ENCODE measurements around the gene BTG1. TPM values are rescaled to one million over a fixed set of nuclear protein-coding genes. Genes with fewer than 3 reads are reported as not detected.

Gene BTG1
- total and polyA plus RNA-seq, 9 of the 15 experiments (the other 6 are each of a cell fraction or from before 2014, with no cell fraction given): 3.7 to 28.6 (median 7.4) TPM

DNA sequence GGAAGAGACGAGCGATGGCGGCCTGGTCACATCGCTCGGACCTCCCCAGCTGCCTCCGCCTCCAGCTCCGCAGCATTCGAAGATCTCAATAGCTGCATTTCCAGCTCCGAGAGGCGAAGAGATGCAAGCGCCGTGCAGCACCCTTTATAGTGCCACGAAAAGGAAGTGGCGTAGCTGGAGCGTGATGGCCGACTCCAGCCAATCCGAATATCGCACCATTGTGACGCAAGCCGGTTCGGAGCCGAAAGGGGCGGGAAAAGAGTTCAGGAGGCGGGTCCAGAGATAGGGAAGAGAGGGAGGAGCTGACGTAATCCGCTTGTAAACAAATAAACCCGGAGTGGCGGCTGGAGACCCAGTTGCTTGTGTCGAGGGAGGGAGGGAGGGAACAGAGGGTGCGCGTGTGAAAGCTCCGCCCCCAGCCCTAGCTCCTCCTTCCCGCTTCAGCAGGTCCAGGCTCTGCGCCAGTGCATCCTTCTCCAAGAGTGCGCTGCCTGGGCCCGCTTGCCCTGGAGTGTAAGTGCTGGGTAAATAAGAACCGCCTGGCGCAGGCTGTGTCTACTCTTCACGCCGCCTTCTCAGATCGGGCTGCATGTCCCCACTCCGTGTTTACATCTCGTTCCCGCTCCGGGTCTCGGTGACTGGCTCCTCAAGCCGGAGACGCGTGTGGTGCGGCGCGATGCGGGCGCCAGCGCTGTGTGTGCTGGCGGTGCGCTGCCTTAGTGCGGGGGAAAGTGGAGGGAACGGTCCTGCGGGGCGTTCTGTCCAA, at the start of gene BTG1 (continued):
- peak; percentile 76 for TF ChIP-seq MGA (IDR thresholded peaks at IDR 0.05)
- TF ChIP-seq EWSR1 (IDR thresholded peaks at IDR 0.05; ENCODE audit: borderline replicate concordance, low read depth, partially characterized antibody): no peak
- TF ChIP-seq ELF2 (CRISPR knock-in tag; IDR thresholded peaks at IDR 0.05): peak; percentile 23; the same call in 1 of the 2 replicates
- TF ChIP-seq, protein P1, sequence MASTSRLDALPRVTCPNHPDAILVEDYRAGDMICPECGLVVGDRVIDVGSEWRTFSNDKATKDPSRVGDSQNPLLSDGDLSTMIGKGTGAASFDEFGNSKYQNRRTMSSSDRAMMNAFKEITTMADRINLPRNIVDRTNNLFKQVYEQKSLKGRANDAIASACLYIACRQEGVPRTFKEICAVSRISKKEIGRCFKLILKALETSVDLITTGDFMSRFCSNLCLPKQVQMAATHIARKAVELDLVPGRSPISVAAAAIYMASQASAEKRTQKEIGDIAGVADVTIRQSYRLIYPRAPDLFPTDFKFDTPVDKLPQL (IDR thresholded peaks at IDR 0.05; ENCODE audit: extremely low read depth, insufficient read length): peak; percentile 94
- 0 out of 2 replicates have a peak, but pooled peaks have one; percentile 55 for TF ChIP-seq SMARCA5 (IDR thresholded peaks at IDR 0.05)
- TF ChIP-seq ZNF121 (CRISPR knock-in tag; conservative IDR thresholded peaks at IDR 0.05): no peak
- TF ChIP-seq SMC3 (conservative IDR thresholded peaks at IDR 0.05; ENCODE audit: insufficient read depth, low read depth, low read length): peak; percentile 33; the same call in 1 of the 2 replicates
- TF ChIP-seq CEBPG (CRISPR knock-in tag; IDR thresholded peaks at IDR 0.05): peak; percentile 88
- TF ChIP-seq CEBPG (tag; conservative IDR thresholded peaks at IDR 0.05 in 1 of 2, IDR thresholded peaks at IDR 0.05 in 1 of 2): peak; percentile 87 to 97
- TF ChIP-seq CREM (IDR thresholded peaks at IDR 0.05; ENCODE audit: low read depth): peak; percentile 97
- TF ChIP-seq ILF3 (IDR thresholded peaks at IDR 0.05; ENCODE audit: borderline replicate concordance): peak; percentile 57; the same call in 1 of the 2 replicates
- TF ChIP-seq TARDBP (IDR thresholded peaks at IDR 0.05): 0 out of 2 replicates have a peak, but pooled peaks have one; percentile 23
- peak; percentile 75 for TF ChIP-seq BHLHE40 (IDR thresholded peaks at IDR 0.05; ENCODE audit: low read length)
- TF ChIP-seq L3MBTL2 (IDR thresholded peaks at IDR 0.05): peak; percentile 64; the same call in 1 of the 2 replicates
- TF ChIP-seq DACH1 (IDR thresholded peaks at IDR 0.05; ENCODE audit: partially characterized antibody): no peak
- TF ChIP-seq ZFP30 (CRISPR knock-in tag; IDR thresholded peaks at IDR 0.05; ENCODE audit: borderline replicate concordance): no peak

Measured in K562 (cell line).